Testis (tissue), 3 donors: ENCODE results near the gene ELL2. TPM values are rescaled to one million over a fixed set of nuclear protein-coding genes. Genes with fewer than 3 reads are reported as not detected.

Experiments used
- DNase-seq: peaks from one replicate; pipeline ENCODE4 v3.0.0-alpha.2; 2019
- H3K27ac ChIP-seq, 2 donors: fragments of 200-600 bp; sonication (generic); one replicate each; pipeline ENCODE4 v1.5.1; 2019
- H3K27me3 ChIP-seq: fragments of 200-600 bp; sonication (generic); one replicate; pipeline ENCODE4 v1.5.1; 2019
- H3K36me3 ChIP-seq: fragments of 200-600 bp; sonication (generic); one replicate; pipeline ENCODE4 v1.5.1; 2017; ENCODE audit warnings: low read depth; ENCODE audit errors: missing control alignments
- H3K4me1 ChIP-seq: fragments of 200-600 bp; sonication (generic); one replicate; pipeline ENCODE4 v1.5.1; 2019
- H3K4me3 ChIP-seq, 2 donors: fragments of 200-600 bp; sonication (generic); one replicate each; pipeline ENCODE4 v1.5.1; 2017 to 2019
- H3K9me3 ChIP-seq: fragments of 200-600 bp; sonication (generic); one replicate; pipeline ENCODE4 v1.5.1; 2017
- CTCF ChIP-seq, 3 experiments: fragments of 450-650 bp in 2 of 3; fragments of 200-600 bp in 1 of 3; sonication (generic) in 1 of 3; IDR thresholded peaks; one replicate each; pipeline ENCODE4 v1.5.1; 2016 to 2019; ENCODE audit warnings: antibody characterized with exemption in 3 of 3, mild to moderate bottlenecking in 2 of 3, moderate library complexity in 1 of 3
- POLR2A ChIP-seq: fragments of 450-650 bp; IDR thresholded peaks from one replicate; pipeline ENCODE4 v1.6.1; 2017; ENCODE audit warnings: antibody characterized with exemption, mild to moderate bottlenecking, moderate library complexity
- WGBS, 2 donors: methylation state at CpG; one replicate each; pipeline ENCODE4 v1.1.5; 2018; 5-methylcytosine and 5-hydroxymethylcytosine counted together
- intact Hi-C: fragments of 100-400 bp; cut with DNase I; formaldehyde crosslinking; loops from one replicate; pipeline ENCODE4 v1.15.1; 2023; ENCODE audit warnings: low total_unique reads
- polyA plus RNA-seq: library from polyadenylated mRNA; stranded (reverse); fragments of 350-450 nt; fragmentation: Illumina TruSeq; extraction: RNeasy Lipid Tissue Mini Kit (QIAGEN cat#74804); gene quantifications from one replicate; pipeline ENCODE4 v1.2.3, GENCODE V29; 2014; ENCODE audit warnings: low read depth, low replicate concordance; ENCODE audit not compliant: insufficient read depth
- total RNA-seq, 2 donors: library from RNA; depleted of rRNA; stranded (reverse); fragments of >200 nt; gene quantifications; one replicate each; pipeline ENCODE4 v1.2.3, GENCODE V29; 2016

ELL2 gene
- total and polyA plus RNA-seq, 3 donors from 2014 or later = 32.1 to 87.3 (median 78.9) TPM

GRCh38 chr5:95969651-95970358 is 8.2 kb upstream of the ELL2 start:
- H3K27ac ChIP-seq = no peak overlapping the region
- intact Hi-C loops = no loop called here
- TF ChIP-seq POLR2A (no peak), CTCF (IDR thresholded peaks at IDR 0.05) (no peak)
- DNase-seq = no peak
- WGBS, 2 donors = 97% methylated on average over 5 of the region's 5 CpGs
- no peaks in the 10 kb centered on the region for H3K9me3 ChIP-seq
- H3K27me3 ChIP-seq = no peaks in the 10 kb centered on the region
- no peak overlapping the region for H3K4me3 ChIP-seq
- H3K4me1 ChIP-seq = no peaks in the 10 kb centered on the region
- no peaks in the 10 kb centered on the region for H3K36me3 ChIP-seq

- WGBS, 2 donors = 94 to 98% methylated on average over 5 of the region's 5 CpGs
- DNase-seq = no peak
- Histone ChIP-seq H3K27ac (no peak overlapping the region), H3K9me3 (no peaks in the 10 kb centered on the region), H3K4me1 (no peaks in the 10 kb centered on the region), H3K27me3 (no peaks in the 10 kb centered on the region), H3K36me3 (no peaks in the 10 kb centered on the region), H3K4me3 (no peak overlapping the region)
- intact Hi-C loops = no loop called here
- no peak for TF ChIP-seq CTCF (IDR thresholded peaks at IDR 0.05)
- TF ChIP-seq POLR2A = no peak
Observed at GRCh38 chr5:95969055-95969454, 7.4 kb upstream of the ELL2 start.

GRCh38 chr5:95967236-95967635 is 5.6 kb upstream of the ELL2 start:
- no peak for DNase-seq
- 100% methylated on average over 1 of the region's 1 CpG for WGBS, 2 donors

GRCh38 chr5:95966005-95966404 is 4.4 kb upstream of the ELL2 start:
- TF ChIP-seq CTCF (IDR thresholded peaks at IDR 0.05) = no peak
- no peak for TF ChIP-seq POLR2A
- no peaks in the 10 kb centered on the region for H3K36me3 ChIP-seq
- DNase-seq = no peak
- H3K4me3 ChIP-seq = no peak overlapping the region
- H3K4me1 ChIP-seq = no peaks in the 10 kb centered on the region
- no peak overlapping the region for H3K27ac ChIP-seq
- H3K9me3 ChIP-seq = no peaks in the 10 kb centered on the region
- intact Hi-C loops = no loop called here
- 96 to 100% methylated on average over 2 of the region's 2 CpGs for WGBS, 2 donors
- H3K27me3 ChIP-seq = no peaks in the 10 kb centered on the region

More at GRCh38 chr5:95967236-95967635, 5.6 kb upstream of the ELL2 start:
- no peak overlapping the region for H3K4me3 ChIP-seq
- H3K4me1 ChIP-seq = no peaks in the 10 kb centered on the region
- intact Hi-C loops = no loop called here
- no peak for TF ChIP-seq CTCF (IDR thresholded peaks at IDR 0.05)
- TF ChIP-seq POLR2A = no peak
- no peaks in the 10 kb centered on the region for H3K9me3 ChIP-seq
- no peaks in the 10 kb centered on the region for H3K36me3 ChIP-seq
- H3K27me3 ChIP-seq = no peaks in the 10 kb centered on the region
- no peak overlapping the region for H3K27ac ChIP-seq
